Neural progenitor cell (in vitro differentiated cells): ENCODE data around the gene MYLK4.

ENCODE experiments used
- EZH2 ChIP-seq: fragments of 200-600 bp; sonication (generic); IDR thresholded peaks from 2 replicates; pipeline ENCODE4 v1.6.1; 2017; ENCODE audit warnings: antibody characterized with exemption, mild to moderate bottlenecking, moderate library complexity
- EZH2phosphoT487 ChIP-seq: fragments of 200-600 bp; sonication (generic); IDR thresholded peaks from 2 replicates; pipeline ENCODE4 v1.6.1; 2017; ENCODE audit warnings: antibody characterized with exemption
- TF ChIP-seq, protein P1 (sequence below): fragments of 200-600 bp; sonication (generic); IDR thresholded peaks from 2 replicates; pipeline ENCODE4 v1.5.1; 2017; ENCODE audit warnings: antibody characterized with exemption, mild to moderate bottlenecking

GRCh38 chr6:2772840-2773239 lies 22.1 kb upstream of the MYLK4 start:
- TF ChIP-seq, protein P1, sequence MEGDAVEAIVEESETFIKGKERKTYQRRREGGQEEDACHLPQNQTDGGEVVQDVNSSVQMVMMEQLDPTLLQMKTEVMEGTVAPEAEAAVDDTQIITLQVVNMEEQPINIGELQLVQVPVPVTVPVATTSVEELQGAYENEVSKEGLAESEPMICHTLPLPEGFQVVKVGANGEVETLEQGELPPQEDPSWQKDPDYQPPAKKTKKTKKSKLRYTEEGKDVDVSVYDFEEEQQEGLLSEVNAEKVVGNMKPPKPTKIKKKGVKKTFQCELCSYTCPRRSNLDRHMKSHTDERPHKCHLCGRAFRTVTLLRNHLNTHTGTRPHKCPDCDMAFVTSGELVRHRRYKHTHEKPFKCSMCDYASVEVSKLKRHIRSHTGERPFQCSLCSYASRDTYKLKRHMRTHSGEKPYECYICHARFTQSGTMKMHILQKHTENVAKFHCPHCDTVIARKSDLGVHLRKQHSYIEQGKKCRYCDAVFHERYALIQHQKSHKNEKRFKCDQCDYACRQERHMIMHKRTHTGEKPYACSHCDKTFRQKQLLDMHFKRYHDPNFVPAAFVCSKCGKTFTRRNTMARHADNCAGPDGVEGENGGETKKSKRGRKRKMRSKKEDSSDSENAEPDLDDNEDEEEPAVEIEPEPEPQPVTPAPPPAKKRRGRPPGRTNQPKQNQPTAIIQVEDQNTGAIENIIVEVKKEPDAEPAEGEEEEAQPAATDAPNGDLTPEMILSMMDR: no peak
- no peak for TF ChIP-seq EZH2
- TF ChIP-seq EZH2phosphoT487: no peak
